Sciatic nerve (tissue), 2 donors: ENCODE data around the gene SH3GL3. TPM values are rescaled to one million over a fixed set of nuclear protein-coding genes. Genes with fewer than 3 reads are reported as not detected.

Experiments
- ATAC-seq: fragments of 200-7000 bp; cut with Tn5 transposase; one replicate; pipeline ENCODE4 v1.9.1; 2020; ENCODE audit warnings: mild to moderate bottlenecking, moderate library complexity
- DNase-seq: peaks from one replicate; pipeline ENCODE4 v3.0.0-alpha.2; 2020; ENCODE audit warnings: low spot score
- intact Hi-C: fragments of 100-400 bp; cut with DNase I; formaldehyde crosslinking; loops from one replicate; pipeline ENCODE4 v1.14.2; 2022
- total RNA-seq: library from RNA; stranded (reverse); fragmentation: NEBNext Ultra II Directional; extraction: Animal tissue kit (Norgen Biotek cat#: 25700); gene quantifications from one replicate; pipeline ENCODE4 v1.2.1, GENCODE V29; 2021
- donor health status: DM: no; HTN: no; CAD: no.
- donor health status: DM: no; HTN: no; CAD: no.

The SH3GL3 gene
- total RNA-seq, 1 donor from 2014 or later = 0.67 TPM

DNA sequence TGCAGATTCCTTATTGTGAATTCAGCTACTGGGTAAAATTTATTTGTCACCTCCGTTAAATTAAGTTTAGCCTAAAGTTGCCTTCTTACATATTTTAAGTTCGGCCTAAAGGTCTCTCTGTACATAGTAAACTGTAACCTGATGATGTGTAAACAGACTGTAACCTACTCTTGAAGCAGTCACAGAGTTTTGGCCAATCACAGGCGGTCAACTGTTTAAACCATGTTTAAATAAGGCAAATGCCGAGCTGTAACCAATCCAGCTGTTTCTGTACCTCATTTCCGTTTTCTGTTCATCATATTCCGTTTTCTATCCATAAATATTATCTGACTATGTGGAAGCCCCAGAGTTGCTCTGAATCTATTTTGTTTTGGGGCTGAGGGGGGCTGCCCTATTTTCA, 204.4 kb downstream of the SH3GL3 start:
- intact Hi-C loops = no loop called here
- ATAC-seq (no peak), DNase-seq (no peak)

DNA sequence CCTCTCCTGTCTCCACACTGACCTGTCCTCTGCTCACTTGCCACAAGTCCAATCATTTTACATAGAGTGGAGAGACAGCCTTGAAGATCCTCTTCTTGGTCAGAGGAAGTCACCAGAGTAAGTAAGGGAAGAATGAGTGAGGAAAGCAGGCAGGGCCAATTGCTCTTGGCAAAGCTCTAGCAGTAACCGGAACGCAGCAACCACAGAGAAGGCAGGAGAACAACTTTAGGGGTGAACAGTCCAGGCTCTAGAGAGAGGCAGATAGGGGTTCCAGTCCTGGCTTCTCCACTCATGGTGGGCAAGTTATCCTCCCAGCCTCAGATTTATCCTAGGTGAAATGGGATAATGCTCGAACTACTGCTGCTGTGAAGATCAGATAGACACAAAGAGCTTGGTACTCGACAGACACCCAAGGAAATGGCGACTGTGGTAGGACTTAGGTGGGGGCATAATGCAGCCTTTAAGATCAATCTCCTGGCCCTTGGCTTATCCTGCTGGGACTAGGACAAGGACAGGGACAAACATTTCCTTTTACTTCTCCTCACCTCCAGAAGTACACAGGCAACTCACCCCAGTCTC, 205.6 kb downstream of the SH3GL3 start:
- intact Hi-C loops = no loop called here
- ATAC-seq = peak; percentile 56
- DNase-seq = no peak

DNA sequence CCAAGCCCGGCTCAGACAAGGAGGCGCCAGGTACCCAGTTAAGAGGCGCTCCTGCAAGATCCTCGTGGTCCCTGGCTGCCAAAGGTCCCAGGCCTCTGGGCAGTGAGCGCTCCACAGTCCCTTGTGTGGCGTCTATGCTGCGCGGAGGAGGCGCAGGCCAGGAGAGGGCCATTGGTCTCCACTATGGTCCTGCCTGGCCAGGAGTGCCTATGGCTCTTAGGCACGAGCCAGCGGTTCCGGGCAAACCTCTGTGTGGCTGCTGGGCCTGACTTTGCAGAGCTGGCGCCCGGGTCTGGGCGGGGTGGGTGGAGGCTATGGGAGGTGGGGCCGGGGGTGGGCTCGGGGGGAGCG, 206.1 kb downstream of the SH3GL3 start:
- ATAC-seq (peak; percentile 9), DNase-seq (peak; percentile 63)
- intact Hi-C loops = no loop called here

DNA sequence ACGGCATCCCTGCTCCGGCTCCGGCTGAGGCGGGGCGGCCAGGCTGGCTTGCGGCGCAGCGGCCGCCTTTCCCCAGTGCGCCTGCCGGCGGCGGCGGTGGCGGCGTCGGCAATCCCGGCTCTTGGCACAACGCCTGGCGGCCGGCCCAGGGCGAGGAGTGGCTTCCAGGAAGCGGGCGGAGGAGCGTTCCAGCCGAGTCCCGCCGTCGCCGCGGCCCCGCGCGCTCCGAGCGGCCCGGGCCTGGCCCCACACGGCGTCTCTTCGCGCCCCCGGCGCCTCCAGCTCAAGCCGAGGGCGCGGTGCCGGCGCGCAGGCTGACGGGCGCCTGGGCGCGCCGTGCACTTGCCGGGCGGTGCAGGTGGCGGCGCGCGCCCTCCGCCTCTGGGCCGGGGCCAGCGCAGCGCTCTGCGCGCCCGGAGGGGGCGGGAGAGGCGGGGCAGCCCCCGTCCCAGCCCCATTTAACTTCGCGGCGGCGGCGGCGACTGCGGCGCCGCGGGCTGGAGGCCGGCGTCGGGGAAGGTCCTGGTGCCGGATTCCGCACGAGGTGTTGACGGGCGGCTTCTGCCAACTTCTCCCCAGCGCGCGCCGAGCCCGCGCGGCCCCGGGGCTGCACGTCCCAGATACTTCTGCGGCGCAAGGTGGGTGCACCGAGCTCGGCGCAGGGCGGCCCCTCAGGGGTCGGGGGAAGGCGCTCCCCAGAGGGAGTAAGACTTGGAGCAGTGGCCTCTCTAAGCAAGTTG, 206.7 kb downstream of the SH3GL3 start, which contains the start of gene ADAMTSL3:
TSS of gene ADAMTSL3 (plus strand) at position 485 of the 740 bp plus-strand sequence. CDS start 1,639 bp downstream, outside the sequence.
- DNase-seq (peak; percentile 82), ATAC-seq (peak; percentile 51)
- intact Hi-C loops = no loop called here

DNA sequence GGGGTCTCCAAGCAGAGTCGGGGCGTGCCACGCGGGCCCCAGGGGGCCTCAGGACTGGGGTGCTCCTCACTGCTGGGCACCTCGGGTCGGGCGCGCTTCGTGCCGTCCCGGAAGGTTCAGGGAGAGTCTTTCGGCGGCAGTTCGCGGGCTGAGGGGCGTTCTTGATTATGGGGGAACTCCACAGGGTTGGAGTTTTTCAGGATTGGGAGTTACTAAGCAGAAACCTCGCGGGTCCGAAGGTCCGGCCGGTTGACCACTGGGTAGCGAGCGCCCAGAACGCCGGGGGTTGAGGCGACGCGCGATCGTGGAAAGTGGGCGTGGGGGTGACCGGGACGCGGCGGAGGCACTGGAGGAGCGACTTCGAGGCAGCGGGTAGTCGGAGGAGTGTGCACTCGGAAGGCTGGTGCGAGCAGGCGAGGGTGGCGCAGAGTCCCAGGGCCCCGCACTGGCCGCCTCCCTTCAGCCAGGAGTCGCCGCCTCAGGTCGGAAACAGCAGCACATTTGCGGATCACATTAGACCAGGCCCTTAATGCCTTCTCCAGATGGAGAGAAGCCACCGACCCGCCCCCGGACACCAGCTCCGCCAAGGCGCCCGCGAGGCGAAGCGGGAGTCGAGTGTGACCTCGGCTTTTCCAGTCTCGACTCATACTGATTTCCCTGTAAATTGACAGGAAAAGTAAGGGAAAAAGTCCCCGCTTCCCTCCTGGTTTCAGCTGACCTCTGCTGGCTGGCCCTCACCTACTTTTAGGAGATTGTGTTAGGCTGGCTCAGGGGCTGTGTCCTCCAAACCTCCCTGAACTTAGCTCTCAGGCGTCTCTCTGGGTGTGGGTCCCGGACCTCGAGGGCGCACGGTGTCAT, 207.5 kb downstream of the SH3GL3 start:
- intact Hi-C loops = no loop called here
- ATAC-seq = peak; percentile 11
- DNase-seq = peak; percentile 60

DNA sequence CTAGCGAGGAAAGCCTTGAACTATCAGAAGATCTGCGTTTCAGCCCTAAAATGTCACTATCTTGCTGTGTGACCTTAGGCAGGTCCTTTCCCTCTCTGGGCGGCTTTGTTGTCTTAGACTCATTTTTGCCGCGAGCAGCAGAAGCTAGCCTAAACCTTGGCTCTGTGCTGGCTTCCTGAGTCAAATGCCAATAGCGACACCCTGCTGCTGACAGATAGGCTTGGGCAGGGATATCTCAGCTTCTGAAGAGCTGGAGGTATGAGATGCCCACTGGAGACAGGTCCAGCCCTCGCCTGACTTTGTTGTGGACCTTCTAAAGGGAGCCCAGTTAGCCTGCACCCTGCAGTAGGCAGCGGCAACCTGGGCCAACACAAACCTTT, 208.1 kb downstream of the SH3GL3 start:
- DNase-seq (no peak), ATAC-seq (no peak)
- intact Hi-C loops = no loop called here

DNA sequence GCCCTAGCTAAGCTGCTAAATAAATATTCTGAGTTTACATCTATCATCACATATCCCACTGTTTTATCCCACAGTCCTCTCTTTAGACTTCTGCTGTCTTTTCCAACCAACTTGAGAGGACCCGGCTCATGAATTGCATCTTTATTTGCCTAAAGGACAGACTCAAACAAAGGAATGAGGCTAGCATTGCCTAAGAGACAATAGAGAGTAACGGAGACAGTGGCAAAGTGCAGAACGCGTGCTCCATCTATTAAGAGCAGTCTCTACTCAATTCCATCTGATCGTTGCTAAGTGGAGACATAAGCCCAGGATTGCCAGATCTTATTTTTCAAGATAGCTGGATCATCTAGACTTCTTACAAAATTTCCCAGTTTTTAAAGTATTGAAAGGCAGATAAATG, 209.1 kb downstream of the SH3GL3 start:
- DNase-seq (no peak), ATAC-seq (no peak)
- intact Hi-C loops = no loop called here

DNA sequence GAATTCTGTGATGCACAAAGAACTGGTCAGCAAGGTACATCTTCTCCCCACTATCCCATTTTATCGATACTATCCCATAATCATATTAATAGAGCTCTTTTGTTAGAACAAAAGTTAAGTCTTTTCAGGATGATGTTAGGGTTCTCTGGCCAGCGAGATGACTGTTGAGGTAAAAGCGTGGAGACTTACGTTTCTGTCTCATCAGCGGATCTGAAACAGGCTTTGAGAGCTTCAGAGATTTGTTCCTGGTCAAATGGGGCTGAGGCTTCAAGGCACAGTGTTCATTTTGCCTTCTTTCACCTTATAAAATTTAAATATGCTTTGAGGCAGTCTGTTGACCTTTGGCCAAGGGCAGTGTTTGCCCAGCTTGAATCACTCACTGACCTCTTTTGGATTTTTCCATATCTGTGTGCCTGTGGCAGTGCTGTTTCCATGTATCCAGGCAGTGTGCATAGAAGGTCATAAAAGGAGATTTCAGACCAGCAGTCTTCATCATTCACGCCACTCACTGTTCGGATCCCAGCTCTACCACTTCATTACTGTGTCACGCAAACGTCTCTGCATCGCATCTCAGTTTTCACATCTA, 209.9 kb downstream of the SH3GL3 start:
- ATAC-seq (no peak), DNase-seq (no peak)
- intact Hi-C loops = no loop called here

DNA sequence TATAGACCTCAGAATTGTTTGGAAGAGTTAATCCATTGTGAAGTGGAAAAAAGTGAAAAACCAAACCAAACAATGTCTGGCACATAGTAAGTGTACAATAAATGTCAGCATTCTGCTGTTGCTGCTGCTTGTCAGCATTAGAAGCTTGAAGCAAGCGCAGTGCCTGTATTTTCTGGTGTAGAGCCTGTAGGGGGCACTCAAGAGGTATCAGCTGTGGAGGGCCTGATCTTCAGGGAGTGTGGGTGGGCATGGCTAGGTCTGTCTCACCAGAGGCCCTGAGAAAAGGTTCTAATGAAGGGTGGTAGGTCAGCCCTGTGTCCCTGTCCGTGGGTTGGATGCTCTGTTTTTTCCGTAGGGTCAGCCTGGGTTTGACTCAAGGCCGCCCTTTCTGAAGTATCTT, 210.4 kb downstream of the SH3GL3 start:
- intact Hi-C loops = no loop called here
- no peak for ATAC-seq
- DNase-seq = no peak

DNA sequence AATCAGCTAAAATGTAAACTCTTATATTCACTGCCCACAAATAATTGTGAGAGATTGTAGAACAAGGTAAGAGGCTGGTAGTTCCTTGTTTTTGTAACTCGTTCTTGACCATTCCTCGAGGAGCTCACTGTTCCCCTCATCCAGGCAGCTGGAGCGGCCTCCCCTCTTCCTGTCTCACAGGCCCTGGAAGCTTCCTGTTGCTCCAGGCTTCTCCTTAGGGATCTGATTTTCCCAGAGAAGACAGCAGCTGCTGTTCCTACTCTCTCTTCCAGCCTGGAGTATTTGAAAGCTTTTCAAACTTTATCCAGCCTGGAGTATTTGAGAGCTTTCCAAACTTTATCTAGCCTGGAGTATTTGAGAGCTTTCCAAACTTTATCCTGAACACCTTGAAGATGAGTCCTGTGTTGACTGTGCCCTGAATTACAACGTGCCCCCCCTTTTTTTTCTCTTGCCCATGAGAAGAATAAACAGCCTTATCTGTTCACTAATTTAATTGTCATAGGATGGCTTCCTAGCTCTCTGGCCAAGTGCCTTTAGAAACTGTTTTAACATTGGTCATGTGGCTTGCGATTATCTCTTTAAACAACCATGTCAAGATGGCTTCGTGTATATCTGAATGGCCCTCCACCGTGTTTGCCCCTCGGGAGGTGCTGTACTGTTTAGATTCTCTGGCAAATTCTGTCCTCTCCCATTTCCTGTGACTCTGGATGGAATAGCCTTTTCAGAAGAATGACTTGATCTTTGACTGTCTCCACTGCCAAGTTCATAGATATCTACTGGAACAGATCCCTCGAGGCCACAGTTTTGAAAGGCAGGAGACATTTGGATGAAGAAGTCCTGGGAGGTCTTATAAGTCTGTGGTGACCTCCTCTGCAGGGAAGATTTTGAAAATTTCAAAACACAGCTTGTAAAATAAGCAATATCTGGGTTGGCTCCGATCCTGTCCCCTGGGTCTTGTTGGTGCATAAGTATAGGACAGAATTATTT, 211.6 kb downstream of the SH3GL3 start:
- DNase-seq = no peak
- intact Hi-C loops = no loop called here
- peak; percentile 83 for ATAC-seq

DNA sequence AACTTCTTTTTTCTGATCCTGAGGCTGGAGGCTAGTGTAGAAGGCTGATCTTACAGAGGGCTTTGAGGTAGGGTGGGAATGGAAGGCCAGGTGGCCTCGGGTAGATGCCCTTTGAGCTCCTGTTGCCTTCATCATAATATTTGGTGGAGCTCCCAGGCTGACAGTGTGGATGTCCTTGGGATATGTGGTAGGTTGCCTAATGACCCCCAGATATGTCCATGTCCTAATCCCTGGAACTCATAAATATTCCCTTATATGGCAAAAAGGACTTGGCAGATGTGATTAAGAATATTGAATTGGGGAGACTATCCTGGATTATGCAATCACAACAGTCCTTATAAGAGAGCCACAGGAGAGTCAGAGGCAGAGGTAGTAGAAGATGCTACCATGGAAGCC, 212.3 kb downstream of the SH3GL3 start:
- intact Hi-C loops = no loop called here
- no peak for DNase-seq
- ATAC-seq = peak; percentile 85

DNA sequence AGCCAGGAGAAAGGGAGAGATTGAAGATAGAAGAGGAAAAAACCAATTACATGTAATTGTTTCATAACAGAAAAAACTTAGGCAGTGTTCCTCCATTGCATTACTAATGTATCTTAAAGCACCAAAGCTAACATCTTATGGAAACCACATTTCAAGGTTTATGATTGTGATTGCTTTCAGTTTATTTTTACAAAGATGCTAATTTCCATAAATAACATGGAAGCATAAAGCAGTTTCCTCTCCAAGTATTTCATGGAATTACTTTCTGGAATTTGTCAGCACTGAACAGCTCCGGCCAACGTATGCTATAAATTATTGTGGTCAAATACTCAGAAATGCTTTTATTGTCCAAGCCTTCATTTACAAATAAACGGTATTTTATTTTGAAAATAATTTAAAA, 218.3 kb downstream of the SH3GL3 start:
- intact Hi-C loops = no loop called here
- ATAC-seq (no peak), DNase-seq (no peak)

Other genes starting within 250 kb of the SH3GL3 start
- 53.8 TPM for gene HDGFL3, start 239.5 kb upstream of the SH3GL3 start, total RNA-seq
- gene BNC1, start 162.7 kb upstream of the SH3GL3 start, total RNA-seq = 0.58 TPM
- 39.1 TPM for gene ADAMTSL3, start 206.8 kb downstream of the SH3GL3 start, total RNA-seq